K562 (cell line): Measurements from ENCODE around the gene COQ8A.

Experiments used
- MAFK ChIP-seq: IDR thresholded peaks from 2 replicates; pipeline ENCODE4 v1.6.1; 2011; ENCODE audit warnings: low read length, improper control_type of control experiment
- SRSF9 ChIP-seq: fragments of 200-400 bp; formaldehyde crosslinking; IDR thresholded peaks from 2 replicates; pipeline ENCODE4 v1.6.1; 2017; ENCODE audit warnings: low read depth, low read length, borderline replicate concordance
- WHSC1 ChIP-seq: IDR thresholded peaks from one replicate; pipeline ENCODE4 v1.6.1; 2012; ENCODE audit warnings: low read length, control low read depth, inconsistent platforms
- ZNF41 ChIP-seq: fragments of 250-450 bp; sonication (Bioruptor Pico); conservative IDR thresholded peaks from 2 replicates; pipeline ENCODE4 v1.4.0; 2020; ENCODE audit warnings: mild to moderate bottlenecking

GRCh38 chr1:226989085-226989920 lies 49.2 kb downstream of the COQ8A start:
- TF ChIP-seq WHSC1 (no peak), ZNF41 (CRISPR knock-in tag) (no peak), MAFK (no peak), SRSF9 (no peak)
